Stimulated activated CD4-positive, alpha-beta T cell treated with anti-CD3 and anti-CD28 coated beads, Interleukin-2, amount 100 ng/mL, for 24 hours (primary cell): ENCODE data around the gene GNG3.
"Not testable (repeated sequence)": the region's sequence is repeated elsewhere in the genome, so short reads cannot be mapped to it uniquely, and the experiment has no call there.

Source experiments
- DNase-seq, 2 donors: peaks; one replicate each; pipeline ENCODE4 v3.0.0-alpha.2; 2020

GNG3 gene

GRCh38 chr11:62707277-62707861 lies at the start of gene GNG3, which contains the start of gene BSCL2:
Gene GNG3, plus strand, starts transcription at chr11:62707676. Its CDS starts 620 bp downstream, at chr11:62708296.
Gene BSCL2, minus strand, starts transcription at chr11:62707424. Its CDS starts 229 bp downstream, at chr11:62707195.
- peak in 1 of 2 donors; percentile 14 for DNase-seq

GRCh38 chr11:62664405-62665074 lies 42.9 kb upstream of the GNG3 start:
- peak; percentile 59 to 62 for DNase-seq

- DNase-seq, result peak; percentile 96 to 97
These were observed 42.3 kb upstream of the GNG3 start, which contains the start of the genes C11orf98 and CSKMT for GRCh38 chr11:62665075-62665598. Gene C11orf98, minus strand, starts transcription at chr11:62665210. Its CDS starts 41 bp downstream, at chr11:62665169. Gene CSKMT, plus strand, starts transcription at chr11:62665312. Its CDS starts 568 bp downstream, at chr11:62665880.

GRCh38 chr11:62665599-62666258 lies 41.7 kb upstream of the GNG3 start:
- peak; percentile 63 to 73 for DNase-seq

GRCh38 chr11:62666259-62666926 lies 41.1 kb upstream of the GNG3 start:
- peak in 1 of 2 donors; percentile 44 for DNase-seq

GRCh38 chr11:62667460-62667859 lies 40.0 kb upstream of the GNG3 start:
- no peak for DNase-seq

GRCh38 chr11:62669420-62670161 lies 37.9 kb upstream of the GNG3 start:
- no peak for DNase-seq

- no peak for DNase-seq
These were observed 36.3 kb upstream of the GNG3 start for GRCh38 chr11:62671236-62671607.

- DNase-seq, result peak; percentile 78 to 79
These were observed 35.7 kb upstream of the GNG3 start, which contains the start of the genes LBHD1 and UQCC3 for GRCh38 chr11:62671608-62672389. Gene LBHD1, minus strand, starts transcription at chr11:62672267. Its CDS starts 2,236 bp downstream, at chr11:62670031. Gene UQCC3, plus strand, starts transcription at chr11:62671673. Its CDS starts 73 bp downstream, at chr11:62671746.

GRCh38 chr11:62673196-62673525 lies 34.3 kb upstream of the GNG3 start:
- no peak for DNase-seq

GRCh38 chr11:62675415-62675814 lies 32.1 kb upstream of the GNG3 start:
- not testable (repeated sequence) for DNase-seq

GRCh38 chr11:62676698-62677097 lies 30.8 kb upstream of the GNG3 start:
- DNase-seq, result no peak

- DNase-seq, result no peak
These were observed 30.3 kb upstream of the GNG3 start for GRCh38 chr11:62677156-62677555.

GRCh38 chr11:62677714-62678113 lies 29.8 kb upstream of the GNG3 start:
- no peak for DNase-seq

GRCh38 chr11:62678433-62678769 lies 29.1 kb upstream of the GNG3 start:
- DNase-seq, result no peak

GRCh38 chr11:62678770-62679696 lies 28.4 kb upstream of the GNG3 start, which contains the start of gene UBXN1:
Gene UBXN1, minus strand, starts transcription at chr11:62679073. Its CDS starts 150 bp downstream, at chr11:62678923.
- DNase-seq, result peak; percentile 87 to 90

GRCh38 chr11:62680825-62681240 lies 26.6 kb upstream of the GNG3 start:
- peak; percentile 27 to 38 for DNase-seq

- DNase-seq, result no peak
These were observed 25.0 kb upstream of the GNG3 start for GRCh38 chr11:62682518-62682917.

- DNase-seq, result no peak
These were observed 19.7 kb upstream of the GNG3 start for GRCh38 chr11:62687508-62688396.
